Measurements from ENCODE around the gene ARSD.
"Not testable (repeated sequence)": the region's sequence is repeated elsewhere in the genome, so short reads cannot be mapped to it uniquely, and the experiment has no call there.

Gene ARSD

GRCh38 chrX:2894885-2895292, 34.2 kb downstream of the ARSD start:
- in situ Hi-C loops (cut with HindIII; ENCODE audit: low sequenced_read_pairs), result no loop called here
- TF ChIP-seq CTCF (IDR thresholded peaks at IDR 0.05; ENCODE audit: low read depth, low read length), result no peak
- no peak for DNase-seq (ENCODE audit: low read depth, low spot score)
- no peak overlapping the region for H3K4me3 ChIP-seq (ENCODE audit: low read depth, low read length)

- DNase-seq (ENCODE audit: low read depth, low spot score), result no peak
- no peak overlapping the region for H3K4me3 ChIP-seq (ENCODE audit: low read depth, low read length)
- TF ChIP-seq CTCF (IDR thresholded peaks at IDR 0.05; ENCODE audit: low read depth, low read length), result no peak
- in situ Hi-C loops (cut with HindIII; ENCODE audit: low sequenced_read_pairs), result no loop called here
Observed at GRCh38 chrX:2892816-2893215, 36.3 kb downstream of the ARSD start.

- H3K4me3 ChIP-seq (ENCODE audit: low read depth, low read length); DNase-seq (ENCODE audit: low read depth, low spot score); in situ Hi-C loops (cut with HindIII; ENCODE audit: low sequenced_read_pairs): not testable (repeated sequence)
Observed at GRCh38 chrX:2890536-2891460, 38.3 kb downstream of the ARSD start.

GRCh38 chrX:2889706-2890490, 39.2 kb downstream of the ARSD start:
- in situ Hi-C loops (cut with HindIII; ENCODE audit: low sequenced_read_pairs), result not testable (repeated sequence)
- peak; percentile 42 for TF ChIP-seq CTCF (IDR thresholded peaks at IDR 0.05; ENCODE audit: low read depth, low read length)

GRCh38 chrX:2889045-2889605, 40.0 kb downstream of the ARSD start:
- H3K4me3 ChIP-seq (ENCODE audit: low read depth, low read length), result peak overlapping the region; percentile 31
- no peak for DNase-seq (ENCODE audit: low read depth, low spot score)
- TF ChIP-seq CTCF (IDR thresholded peaks at IDR 0.05; ENCODE audit: low read depth, low read length), result no peak
- in situ Hi-C loops (cut with HindIII; ENCODE audit: low sequenced_read_pairs), result no loop called here

More at GRCh38 chrX:2889706-2890490, 39.2 kb downstream of the ARSD start:
- peak overlapping the region; percentile 31 for H3K4me3 ChIP-seq (ENCODE audit: low read depth, low read length)
- DNase-seq (ENCODE audit: low read depth, low spot score), result not testable (repeated sequence)

- H3K4me3 ChIP-seq (ENCODE audit: low read depth, low read length), result no peak overlapping the region
- in situ Hi-C loops (cut with HindIII; ENCODE audit: low sequenced_read_pairs), result no loop called here
- DNase-seq (ENCODE audit: low read depth, low spot score), result no peak
- no peak for TF ChIP-seq CTCF (IDR thresholded peaks at IDR 0.05; ENCODE audit: low read depth, low read length)
Observed at GRCh38 chrX:2888309-2888708, 40.8 kb downstream of the ARSD start.

Data from astrocyte of the spinal cord (primary cell).